Stimulated activated CD4-positive, alpha-beta T cell treated with anti-CD3 and anti-CD28 coated beads, TNF-alpha, amount 100 ng/mL, for 4 hours (primary cell): Measurements from ENCODE around the gene ABHD13.

ENCODE experiments used
- DNase-seq, 3 experiments: peaks; one replicate each; pipeline ENCODE4 v3.0.0-alpha.2; 2020; ENCODE audit warnings: low read depth in 3 of 3

Gene ABHD13

DNA sequence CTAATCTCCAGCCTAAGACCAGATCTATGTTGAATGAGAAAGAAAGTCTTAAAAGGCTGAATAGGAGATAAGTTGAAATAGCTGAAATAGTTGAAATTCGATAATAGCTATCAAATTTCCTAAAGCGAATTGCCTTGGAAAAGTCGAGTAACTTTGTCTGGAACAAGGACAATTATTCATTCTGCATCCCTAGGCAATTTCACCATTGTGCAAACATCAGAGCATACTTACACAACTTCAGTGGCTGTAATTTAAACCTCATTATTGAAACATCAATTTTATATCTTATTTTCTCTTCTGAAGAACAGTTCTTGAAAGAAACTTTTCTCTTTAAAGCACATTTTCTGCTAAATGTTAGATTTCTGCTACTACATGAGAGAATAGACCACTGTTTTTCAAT is 64.9 kb downstream of the ABHD13 start:
- DNase-seq, result no peak
